Measurements from ENCODE around the gene CPHXL. TPM values are rescaled to one million over a fixed set of nuclear protein-coding genes. Genes with fewer than 3 reads are reported as not detected.

Gene CPHXL
- polyA plus RNA-seq, 1 of the 3 experiments (the other 2 are of a cell fraction) = not detected

GRCh38 chr16:75727221-75727620, 931 bp upstream of the CPHXL start (continued):
- TF ChIP-seq IRF3 (IDR thresholded peaks at IDR 0.05; ENCODE audit: low read depth, low read length) = no peak
- no peak for TF ChIP-seq ELF1 (IDR thresholded peaks at IDR 0.05)
- no peak for TF ChIP-seq TAF1 (IDR thresholded peaks at IDR 0.05; ENCODE audit: borderline replicate concordance, low read depth, low read length)
- TF ChIP-seq NRF1 (IDR thresholded peaks at IDR 0.05; ENCODE audit: low read depth, low read length) = no peak
- TF ChIP-seq SMC3 (IDR thresholded peaks at IDR 0.05; ENCODE audit: low read depth, low read length) = no peak
- no peak for TF ChIP-seq MXI1 (IDR thresholded peaks at IDR 0.05; ENCODE audit: low read depth, low read length)
- no peak for TF ChIP-seq MAX (IDR thresholded peaks at IDR 0.05; ENCODE audit: low read depth)
- no peak for TF ChIP-seq TCF12 (IDR thresholded peaks at IDR 0.05)
- TF ChIP-seq RAD21 (IDR thresholded peaks at IDR 0.05; ENCODE audit: low read length) = no peak
- no peak for TF ChIP-seq EZH2phosphoT487 (IDR thresholded peaks at IDR 0.05; ENCODE audit: borderline replicate concordance, low read depth)

GRCh38 chr16:75718452-75718851, 7.8 kb downstream of the CPHXL start:
- Histone ChIP-seq H3K9me2 (no peaks in the 10 kb centered on the region), H3F3A (replicated peaks; ENCODE audit: insufficient read depth) (no peaks in the 10 kb centered on the region), H3K9me3 (no peaks in the 10 kb centered on the region), H3K4me3 (ENCODE audit: low read depth in 2 of 2, low read length in 1 of 2) (no peak overlapping the region), H4K20me1 (ENCODE audit: insufficient read depth) (no peaks in the 10 kb centered on the region), H3K79me2 (ENCODE audit: insufficient read depth) (no peaks in the 10 kb centered on the region), H3K36me3 (replicated peaks in 1 of 2; ENCODE audit: control insufficient read depth in 1 of 2, insufficient read depth in 2 of 2, low read length in 1 of 2) (no peaks in the 10 kb centered on the region), H3K4me1 (ENCODE audit: control insufficient read depth in 1 of 2, insufficient read depth in 2 of 2, low read depth in 1 of 2, low read length in 1 of 2) (no peaks in the 10 kb centered on the region), H3K27me3 (ENCODE audit: insufficient read depth) (no peaks in the 10 kb centered on the region), H2AFZ (ENCODE audit: low read depth) (no peak overlapping the region), H3K4me2 (no peak overlapping the region), H3K9ac (no peak overlapping the region), H3K27ac (ENCODE audit: low read depth in 2 of 2, low read length in 1 of 2) (no peak overlapping the region)
- WGBS (ENCODE audit: low lambda C conversion rate) = 24% methylated on average over 4 of the region's 4 CpGs
- CTCF ChIA-PET = interaction anchor here (0.7 kb wide), 1 partner anchor 98 kb away, joined by 3 read pairs; no protein-coding TSS in a partner anchor
- no peak for DNase-seq
- POLR2A ChIA-PET = no interaction called here
- no peak for TF ChIP-seq SMC3 (IDR thresholded peaks at IDR 0.05; ENCODE audit: low read depth, low read length)
- no peak for TF ChIP-seq GATA2 (CRISPR knock-in tag; IDR thresholded peaks at IDR 0.05)
- TF ChIP-seq TAF1 (IDR thresholded peaks at IDR 0.05; ENCODE audit: borderline replicate concordance, low read depth, low read length) = no peak
- no peak for TF ChIP-seq CTCF (IDR thresholded peaks at IDR 0.05)
- no peak for TF ChIP-seq FOXM1 (IDR thresholded peaks at IDR 0.05; ENCODE audit: low read depth)
- no peak for TF ChIP-seq USF2 (IDR thresholded peaks at IDR 0.05; ENCODE audit: borderline replicate concordance, low read depth, low read length)
- TF ChIP-seq CHD2 (IDR thresholded peaks at IDR 0.05; ENCODE audit: low read length, partially characterized antibody) = no peak
- TF ChIP-seq ZBTB33 (IDR thresholded peaks at IDR 0.05; ENCODE audit: borderline replicate concordance, low read depth) = no peak
- no peak for TF ChIP-seq YY1 (IDR thresholded peaks at IDR 0.05; ENCODE audit: low read depth)
- TF ChIP-seq RAD21 (IDR thresholded peaks at IDR 0.05; ENCODE audit: low read length) = no peak
- TF ChIP-seq ELF1 (IDR thresholded peaks at IDR 0.05) = no peak
- no peak for TF ChIP-seq TEAD4 (IDR thresholded peaks at IDR 0.05; ENCODE audit: borderline replicate concordance, insufficient read depth)
- TF ChIP-seq GABPA (IDR thresholded peaks at IDR 0.05; ENCODE audit: low read depth) = no peak
- no peak for TF ChIP-seq PBX3 (IDR thresholded peaks at IDR 0.05)

Data from SK-N-SH (cell line).